Sigmoid colon (tissue), 7 donors: ENCODE measurements around the gene TNFRSF19. TPM values are rescaled to one million over a fixed set of nuclear protein-coding genes. Genes with fewer than 3 reads are reported as not detected.

ENCODE experiments used
- DNase-seq: peaks from one replicate; pipeline ENCODE4 v3.0.0-alpha.2; 2019
- H3K27ac ChIP-seq, 4 donors: fragments of 200-600 bp; sonication (generic); one replicate each; pipeline ENCODE4 v1.5.1; 2016 to 2019; ENCODE audit warnings: mild to moderate bottlenecking in 1 of 4
- H3K27me3 ChIP-seq, 3 donors: fragments of 200-600 bp; sonication (generic); one replicate each; pipeline ENCODE4 v1.5.1; 2019; ENCODE audit warnings: mild to moderate bottlenecking in 1 of 3
- H3K36me3 ChIP-seq, 4 donors: fragments of 200-600 bp; sonication (generic); one replicate each; pipeline ENCODE4 v1.5.1; 2016 to 2019
- H3K4me1 ChIP-seq, 4 donors: fragments of 200-600 bp; sonication (generic); one replicate each; pipeline ENCODE4 v1.5.1; 2017 to 2019
- H3K4me3 ChIP-seq, 4 donors: fragments of 200-600 bp; sonication (generic); one replicate each; pipeline ENCODE4 v1.5.1; 2017 to 2019; ENCODE audit warnings: mild to moderate bottlenecking in 2 of 4, moderate library complexity in 1 of 4
- H3K9me3 ChIP-seq, 4 donors: fragments of 200-600 bp in 3 of 4; sonication (generic) in 3 of 4; one replicate each; pipeline versions ENCODE4 v1.5.1 to v1.6.1; 2013 to 2019
- EP300 ChIP-seq, 4 donors: sonication (generic); formaldehyde crosslinking; IDR thresholded peaks; one replicate each; pipeline ENCODE4 v1.6.1; 2017; ENCODE audit warnings: antibody characterized with exemption in 4 of 4
- POLR2A ChIP-seq, 2 donors: fragments of 450-650 bp; IDR thresholded peaks; one replicate each; pipeline ENCODE4 v1.6.1; 2016; ENCODE audit warnings: antibody characterized with exemption in 2 of 2, mild to moderate bottlenecking in 2 of 2, moderate library complexity in 2 of 2
- POLR2AphosphoS5 ChIP-seq, 4 donors: sonication (generic); formaldehyde crosslinking; IDR thresholded peaks; one replicate each; pipeline ENCODE4 v1.6.1; 2017; ENCODE audit warnings: antibody characterized with exemption in 4 of 4
- WGBS, 2 donors: extraction: QIAGEN DNeasy Blood & Tissue Kit; methylation state at CpG; one replicate each; pipeline ENCODE4 v1.1.7; 2013; 5-methylcytosine and 5-hydroxymethylcytosine counted together
- intact Hi-C: fragments of 100-400 bp; cut with DNase I; formaldehyde crosslinking; loops from one replicate; pipeline ENCODE4 v1.15.1; 2023
- polyA plus RNA-seq, 3 donors: library from polyadenylated mRNA; stranded (reverse); fragments of 200-250 nt; gene quantifications; one replicate each; pipeline ENCODE4 v1.2.3, GENCODE V29; 2013
- total RNA-seq, 4 donors: library from RNA; depleted of rRNA; stranded (reverse); fragments of >200 nt; gene quantifications; one replicate each; pipeline ENCODE4 v1.1.0, GENCODE V29; 2016
- TF ChIP-seq, protein P1 (sequence below), 4 experiments: fragments of 450-650 bp in 3 of 4; fragments of 200-600 bp in 1 of 4; IDR thresholded peaks; one replicate each; pipeline ENCODE4 v1.5.1; 2016 to 2019; ENCODE audit warnings: antibody characterized with exemption in 4 of 4, mild to moderate bottlenecking in 3 of 4, moderate library complexity in 2 of 4
- donor health status: healthy with polysubstance abuse.
- donor health status: Bipolar disorder and iron deficiency.
- donor health status: healthy.

The TNFRSF19 gene
- total and polyA plus RNA-seq, 7 donors = 0.60 to 4.2 (median 2.2) TPM; not detected in 1

- H3K9me3 ChIP-seq = no peaks in the 10 kb centered on the region
- H3K27me3 ChIP-seq = no peaks in the 10 kb centered on the region
- intact Hi-C loops = no loop called here
- H3K36me3 ChIP-seq = no peaks in the 10 kb centered on the region
- no peaks in the 10 kb centered on the region for H3K4me1 ChIP-seq
- H3K27ac ChIP-seq = peak overlapping the region in 1 of 4 donors; percentile 2
- DNase-seq = no peak
- no peak for TF ChIP-seq POLR2AphosphoS5 (IDR thresholded peaks at IDR 0.05)
- no peak for TF ChIP-seq POLR2A (IDR thresholded peaks at IDR 0.05)
- TF ChIP-seq, protein P1, sequence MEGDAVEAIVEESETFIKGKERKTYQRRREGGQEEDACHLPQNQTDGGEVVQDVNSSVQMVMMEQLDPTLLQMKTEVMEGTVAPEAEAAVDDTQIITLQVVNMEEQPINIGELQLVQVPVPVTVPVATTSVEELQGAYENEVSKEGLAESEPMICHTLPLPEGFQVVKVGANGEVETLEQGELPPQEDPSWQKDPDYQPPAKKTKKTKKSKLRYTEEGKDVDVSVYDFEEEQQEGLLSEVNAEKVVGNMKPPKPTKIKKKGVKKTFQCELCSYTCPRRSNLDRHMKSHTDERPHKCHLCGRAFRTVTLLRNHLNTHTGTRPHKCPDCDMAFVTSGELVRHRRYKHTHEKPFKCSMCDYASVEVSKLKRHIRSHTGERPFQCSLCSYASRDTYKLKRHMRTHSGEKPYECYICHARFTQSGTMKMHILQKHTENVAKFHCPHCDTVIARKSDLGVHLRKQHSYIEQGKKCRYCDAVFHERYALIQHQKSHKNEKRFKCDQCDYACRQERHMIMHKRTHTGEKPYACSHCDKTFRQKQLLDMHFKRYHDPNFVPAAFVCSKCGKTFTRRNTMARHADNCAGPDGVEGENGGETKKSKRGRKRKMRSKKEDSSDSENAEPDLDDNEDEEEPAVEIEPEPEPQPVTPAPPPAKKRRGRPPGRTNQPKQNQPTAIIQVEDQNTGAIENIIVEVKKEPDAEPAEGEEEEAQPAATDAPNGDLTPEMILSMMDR (IDR thresholded peaks at IDR 0.05) = no peak
- TF ChIP-seq EP300 (IDR thresholded peaks at IDR 0.05) = no peak
- H3K4me3 ChIP-seq = no peak overlapping the region
- WGBS, 2 donors = 54 to 78% methylated on average over 11 of the region's 11 CpGs
These were observed 133.1 kb downstream of the TNFRSF19 start for GRCh38 chr13:23703246-23703860.

- H3K27ac ChIP-seq = no peak overlapping the region
- TF ChIP-seq POLR2AphosphoS5 (IDR thresholded peaks at IDR 0.05) = no peak
- no peak for TF ChIP-seq EP300 (IDR thresholded peaks at IDR 0.05)
- TF ChIP-seq POLR2A (IDR thresholded peaks at IDR 0.05) = no peak
- TF ChIP-seq, protein P1 (IDR thresholded peaks at IDR 0.05) = no peak
- H3K9me3 ChIP-seq = no peaks in the 10 kb centered on the region
- no peak overlapping the region for H3K4me3 ChIP-seq
- H3K4me1 ChIP-seq = no peaks in the 10 kb centered on the region
- intact Hi-C loops = no loop called here
- no peak for DNase-seq
- H3K27me3 ChIP-seq = no peaks in the 10 kb centered on the region
- H3K36me3 ChIP-seq = no peaks in the 10 kb centered on the region
- 74 to 84% methylated on average over 2 of the region's 2 CpGs for WGBS, 2 donors
These were observed 135.4 kb downstream of the TNFRSF19 start for GRCh38 chr13:23705583-23705982.

- 91 to 94% methylated on average over 3 of the region's 3 CpGs for WGBS, 2 donors
- intact Hi-C loops = no loop called here
- DNase-seq = no peak
- no peaks in the 10 kb centered on the region for H3K27me3 ChIP-seq
- no peaks in the 10 kb centered on the region for H3K4me1 ChIP-seq
- no peak overlapping the region for H3K27ac ChIP-seq
- no peak overlapping the region for H3K4me3 ChIP-seq
- no peak for TF ChIP-seq POLR2AphosphoS5 (IDR thresholded peaks at IDR 0.05)
- no peak for TF ChIP-seq POLR2A (IDR thresholded peaks at IDR 0.05)
- TF ChIP-seq, protein P1 (IDR thresholded peaks at IDR 0.05) = no peak
- no peak for TF ChIP-seq EP300 (IDR thresholded peaks at IDR 0.05)
- no peaks in the 10 kb centered on the region for H3K9me3 ChIP-seq
- H3K36me3 ChIP-seq = no peaks in the 10 kb centered on the region
These were observed 137.5 kb downstream of the TNFRSF19 start for GRCh38 chr13:23707674-23708073.

DNA sequence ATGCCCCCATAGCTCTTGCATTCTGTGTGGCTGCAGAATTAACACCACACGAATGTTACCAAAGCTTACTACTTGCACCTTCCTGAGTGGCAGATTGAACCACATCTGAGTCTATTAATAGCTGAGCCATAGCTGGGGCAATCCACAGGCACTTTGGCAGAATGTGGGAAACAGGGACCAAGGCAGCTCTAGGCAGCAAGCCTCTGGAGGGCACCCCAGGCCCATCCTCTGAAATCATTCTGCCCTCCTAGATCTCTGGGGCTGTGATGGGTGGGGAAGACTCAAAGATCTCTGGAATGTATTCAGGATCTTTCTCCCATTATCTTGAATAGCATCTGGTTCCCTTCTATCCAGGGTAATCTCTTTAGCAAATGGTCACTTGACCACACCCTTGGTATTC is 139.3 kb downstream of the TNFRSF19 start:
- WGBS, 2 donors = 88 to 97% methylated on average over 1 of the region's 1 CpG
- Histone ChIP-seq H3K4me1 (no peaks in the 10 kb centered on the region), H3K36me3 (no peaks in the 10 kb centered on the region), H3K27me3 (no peaks in the 10 kb centered on the region), H3K4me3 (no peak overlapping the region), H3K27ac (no peak overlapping the region), H3K9me3 (no peaks in the 10 kb centered on the region)
- intact Hi-C loops = no loop called here
- no peak for DNase-seq
- TF ChIP-seq, protein P1 (IDR thresholded peaks at IDR 0.05) = no peak
- TF ChIP-seq POLR2A (IDR thresholded peaks at IDR 0.05) = no peak
- TF ChIP-seq EP300 (IDR thresholded peaks at IDR 0.05) = no peak
- TF ChIP-seq POLR2AphosphoS5 (IDR thresholded peaks at IDR 0.05) = no peak

DNA sequence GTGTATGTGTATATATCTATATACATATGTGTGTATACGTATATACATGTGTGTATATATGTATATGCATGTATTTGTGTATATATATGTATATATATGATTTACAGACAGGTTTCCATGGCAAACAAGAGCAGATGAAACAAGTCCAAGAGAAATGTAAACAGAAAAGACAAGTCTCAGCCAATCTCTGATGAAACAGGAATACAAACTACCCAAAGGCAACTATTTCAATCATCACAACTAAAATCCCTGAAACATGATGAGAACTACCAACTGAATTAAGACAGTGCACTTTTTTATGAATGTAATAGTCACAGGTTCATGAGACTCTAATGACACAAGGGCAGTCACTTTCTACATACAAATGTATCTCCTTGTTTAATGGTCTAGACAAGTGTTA is 140.2 kb downstream of the TNFRSF19 start:
- no peaks in the 10 kb centered on the region for H3K27me3 ChIP-seq
- intact Hi-C loops = no loop called here
- H3K36me3 ChIP-seq = no peaks in the 10 kb centered on the region
- TF ChIP-seq, protein P1 (IDR thresholded peaks at IDR 0.05) = no peak
- no peak for TF ChIP-seq POLR2AphosphoS5 (IDR thresholded peaks at IDR 0.05)
- TF ChIP-seq POLR2A (IDR thresholded peaks at IDR 0.05) = no peak
- no peak for TF ChIP-seq EP300 (IDR thresholded peaks at IDR 0.05)
- H3K9me3 ChIP-seq = no peaks in the 10 kb centered on the region
- no peak overlapping the region for H3K27ac ChIP-seq
- no peaks in the 10 kb centered on the region for H3K4me1 ChIP-seq
- DNase-seq = no peak
- WGBS, 2 donors = 89 to 90% methylated on average over 1 of the region's 1 CpG
- H3K4me3 ChIP-seq = no peak overlapping the region
